SK-N-SH (cell line): Measurements from ENCODE around the gene STK40. TPM values are rescaled to one million over a fixed set of nuclear protein-coding genes. Genes with fewer than 3 reads are reported as not detected.
A peak's percentile ranks its signal among the peaks of the same experiment; 100 is the strongest.

Source experiments
- CTCF ChIA-PET: fragments of 300-600, 350-600 bp; formaldehyde crosslinking; extraction: SDS; loops from one replicate; lab custom pipeline; 2021; lab: Yijun Ruan, JAX
- POLR2A ChIA-PET: fragments of 350-600 bp; sonication (Branson Sonifier 250); formaldehyde crosslinking; extraction: SDS; loops from one replicate; lab custom pipeline; 2020; ENCODE audit warnings: antibody characterized with exemption, inconsistent platforms; lab: Yijun Ruan, JAX
- DNase-seq: peaks from one replicate; pipeline ENCODE4 v3.0.0; 2012
- H2AFZ ChIP-seq: fragments of 200-600 bp; sonication (generic); 2 replicates; pipeline ENCODE4 v1.8.1; 2016; ENCODE audit warnings: antibody characterized with exemption, mild to moderate bottlenecking, low read depth
- H3F3A ChIP-seq: fragments of 200-600 bp; sonication (generic); replicated peaks from 2 replicates; pipeline ENCODE3; 2016; ENCODE audit warnings: antibody characterized with exemption, mild to moderate bottlenecking; ENCODE audit not compliant: insufficient read depth
- H3K27ac ChIP-seq, 2 experiments: fragments of 200-500 bp in 1 of 2; fragments of 200-600 bp in 1 of 2; sonication (Bioruptor generic) in 1 of 2; sonication (generic), shearing (Covaris generic) in 1 of 2; 2 replicates each; pipeline versions ENCODE4 v1.5.1 to v1.6.1; 2014 to 2016; ENCODE audit warnings: low read depth in 2 of 2, inconsistent platforms in 1 of 2, low read length in 1 of 2, mild to moderate bottlenecking in 1 of 2, mixed read lengths in 1 of 2
- H3K27me3 ChIP-seq: fragments of 200-600 bp; sonication (generic), shearing (Covaris generic); 2 replicates; pipeline ENCODE4 v1.6.1; 2016; ENCODE audit warnings: mixed run types; ENCODE audit not compliant: insufficient read depth
- H3K36me3 ChIP-seq, 2 experiments: fragments of 200-500 bp in 1 of 2; fragments of 200-600 bp in 1 of 2; sonication (Bioruptor generic) in 1 of 2; sonication (generic) in 1 of 2; replicated peaks in 1 of 2; 2 replicates each; pipeline versions ENCODE3 to v1.5.1; 2014 to 2016; ENCODE audit warnings: low read length in 1 of 2, mild to moderate bottlenecking in 1 of 2; ENCODE audit not compliant: insufficient read depth in 2 of 2, control insufficient read depth in 1 of 2
- H3K4me1 ChIP-seq, 2 experiments: fragments of 200-500 bp in 1 of 2; fragments of 200-600 bp in 1 of 2; sonication (Bioruptor generic) in 1 of 2; sonication (generic), shearing (Covaris generic) in 1 of 2; 2 replicates each; pipeline versions ENCODE4 v1.5.1 to v1.6.1; 2014 to 2016; ENCODE audit warnings: low read depth in 1 of 2, low read length in 1 of 2, mixed run types in 1 of 2; ENCODE audit not compliant: insufficient read depth in 2 of 2, control insufficient read depth in 1 of 2
- H3K4me2 ChIP-seq: fragments of 200-600 bp; sonication (generic), shearing (Covaris generic); 2 replicates; pipeline ENCODE4 v1.6.1; 2017; ENCODE audit warnings: mixed run types
- H3K4me3 ChIP-seq, 2 experiments: fragments of 200-500 bp in 1 of 2; fragments of 200-600 bp in 1 of 2; sonication (Bioruptor generic) in 1 of 2; sonication (generic), shearing (Covaris generic) in 1 of 2; 2 replicates each; pipeline versions ENCODE4 v1.5.1 to v1.8.1; 2014 to 2016; ENCODE audit warnings: low read depth in 2 of 2, inconsistent platforms in 1 of 2, low read length in 1 of 2, mild to moderate bottlenecking in 1 of 2, mixed read lengths in 1 of 2, moderate library complexity in 1 of 2
- H3K79me2 ChIP-seq: fragments of 200-600 bp; sonication (generic); 2 replicates; pipeline ENCODE4 v1.8.1; 2017; ENCODE audit warnings: mild to moderate bottlenecking; ENCODE audit not compliant: insufficient read depth
- H3K9ac ChIP-seq: fragments of 200-600 bp; sonication (generic); 2 replicates; pipeline ENCODE4 v1.6.1; 2017; ENCODE audit warnings: mixed run types
- H3K9me2 ChIP-seq: fragments of 200-600 bp; sonication (generic); 2 replicates; pipeline ENCODE4 v1.6.1; 2017; ENCODE audit warnings: mixed run types
- H3K9me3 ChIP-seq: fragments of 200-600 bp; sonication (generic); 2 replicates; pipeline ENCODE4 v1.6.1; 2017; ENCODE audit warnings: mixed run types, mild to moderate bottlenecking, moderate library complexity
- H4K20me1 ChIP-seq: fragments of 200-600 bp; sonication (generic); 2 replicates; pipeline ENCODE4 v1.6.1; 2017; ENCODE audit warnings: mild to moderate bottlenecking, mixed run types; ENCODE audit not compliant: insufficient read depth
- EP300 ChIP-seq, 2 experiments: IDR thresholded peaks; 2 replicates each; pipeline versions ENCODE4 v1.4.0 to v1.6.1; 2012; ENCODE audit warnings: borderline replicate concordance in 1 of 2, low read depth in 1 of 2, low read length in 1 of 2
- EZH2phosphoT487 ChIP-seq: fragments of 200-600 bp; sonication (generic); IDR thresholded peaks from 2 replicates; pipeline ENCODE4 v1.6.1; 2017; ENCODE audit warnings: low read depth, mixed run types, mild to moderate bottlenecking, antibody characterized with exemption, moderate library complexity, borderline replicate concordance
- FOSL2 ChIP-seq: IDR thresholded peaks from 2 replicates; pipeline ENCODE4 v1.4.0; 2012; ENCODE audit warnings: low read depth, mild to moderate bottlenecking, moderate library complexity, borderline replicate concordance
- FOXM1 ChIP-seq: IDR thresholded peaks from 2 replicates; pipeline ENCODE4 v1.4.0; 2012; ENCODE audit warnings: low read depth, mild to moderate bottlenecking
- GATA2 ChIP-seq: sonication (generic); formaldehyde crosslinking; IDR thresholded peaks from 2 replicates; pipeline ENCODE4 v1.5.0; 2020; ENCODE audit warnings: mild to moderate bottlenecking, missing genetic modification reagents
- POLR2AphosphoS5 ChIP-seq: IDR thresholded peaks from 2 replicates; pipeline ENCODE4 v1.6.1; 2012; ENCODE audit warnings: low read depth, low read length
- RAD21 ChIP-seq: IDR thresholded peaks from 2 replicates; pipeline ENCODE4 v1.6.1; 2012; ENCODE audit warnings: mild to moderate bottlenecking, low read length
- REST ChIP-seq: IDR thresholded peaks from 2 replicates; pipeline ENCODE4 v1.6.1; 2012; ENCODE audit warnings: mild to moderate bottlenecking, low read depth, low read length, moderate library complexity
- RXRA ChIP-seq: IDR thresholded peaks from 2 replicates; pipeline ENCODE4 v1.4.0; 2012; ENCODE audit warnings: low read depth, mild to moderate bottlenecking, borderline replicate concordance
- TAF1 ChIP-seq: IDR thresholded peaks from 2 replicates; pipeline ENCODE4 v1.6.1; 2012; ENCODE audit warnings: low read depth, mild to moderate bottlenecking, low read length, moderate library complexity, borderline replicate concordance
- TCF12 ChIP-seq: IDR thresholded peaks from 2 replicates; pipeline ENCODE4 v1.4.0; 2012
- WGBS: methylation state at CpG from one replicate; pipeline ENCODE4 v1.1.6; 2017; ENCODE audit warnings: low lambda C conversion rate; 5-methylcytosine and 5-hydroxymethylcytosine counted together
- polyA plus RNA-seq, 3 experiments: library from polyadenylated mRNA; depleted of rRNA; stranded (reverse); fragments of >200 nt; gene quantifications; 2 replicates each; pipeline ENCODE4 v1.2.3, GENCODE V29; 2012
- TF ChIP-seq, protein P1 (sequence below): fragments of 150-350 bp; IDR thresholded peaks from 2 replicates; pipeline ENCODE4 v1.6.1; 2016; ENCODE audit warnings: mild to moderate bottlenecking, low read depth, low read length
- TF ChIP-seq, protein P2 (sequence below): IDR thresholded peaks from 2 replicates; pipeline ENCODE4; 2012

Gene STK40
- polyA plus RNA-seq, 1 of the 3 experiments (the other 2 are of a cell fraction): 43.3 TPM

DNA sequence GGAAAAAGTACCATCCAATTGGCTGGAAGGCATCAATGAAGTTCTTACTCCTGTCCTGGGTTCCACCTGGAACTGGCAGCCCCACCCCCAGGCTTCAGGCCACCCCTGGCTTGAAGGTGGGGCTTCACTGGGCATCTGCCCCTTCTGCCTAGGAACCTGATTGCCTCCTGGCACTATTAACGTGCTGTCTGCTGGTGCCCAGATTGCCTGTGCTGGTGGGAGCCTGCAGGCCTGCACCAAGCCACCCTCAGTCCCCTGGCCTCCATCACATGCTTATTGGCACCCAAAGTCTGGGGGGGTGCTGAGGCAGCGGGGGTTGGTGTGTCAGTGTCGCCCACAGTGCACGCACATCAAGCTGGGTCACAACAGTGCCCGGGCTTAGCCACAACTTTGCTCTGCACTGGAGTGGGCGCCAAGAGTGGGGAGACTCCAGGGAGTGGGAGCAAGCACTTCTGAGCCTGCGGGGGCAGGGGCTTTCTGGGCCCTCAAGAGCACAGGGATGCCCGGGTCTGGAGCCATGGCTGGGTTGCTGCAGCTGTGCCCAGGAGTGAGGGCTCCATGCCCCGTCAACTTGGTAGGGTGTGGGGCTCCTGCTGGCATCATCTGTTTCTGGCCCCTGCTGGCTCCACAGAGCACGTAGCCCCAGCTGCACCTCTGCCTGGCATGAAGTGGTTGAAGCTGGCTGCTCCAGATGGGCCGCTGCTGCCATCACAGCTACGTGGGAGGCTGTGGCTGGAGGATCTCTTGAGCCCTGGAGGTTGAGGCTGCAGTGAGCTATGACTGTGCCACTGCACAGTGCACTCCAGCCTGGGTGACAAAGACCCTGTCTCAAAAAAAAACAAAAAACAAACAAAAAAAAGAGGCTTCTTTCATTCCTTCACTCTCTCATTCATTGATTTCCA, 16.1 kb upstream of the STK40 start:
- H3K4me3 ChIP-seq: no peak overlapping the region
- peaks cover 7% of the 10 kb centered on the region; the same call in 1 of the 2 replicates for H3K79me2 ChIP-seq
- H3K9ac ChIP-seq: no peak overlapping the region
- no peaks in the 10 kb centered on the region for H3K27me3 ChIP-seq
- DNase-seq: no peak
- ChIA-PET POLR2A (no interaction called here), CTCF (interaction anchor here (1.4 to 1.8 kb wide), 2 partner anchors 18 kb away, joined by 3 to 5 read pairs; no protein-coding TSS in a partner anchor)
- H3K9me3 ChIP-seq: no peaks in the 10 kb centered on the region
- H3K9me2 ChIP-seq: no peaks in the 10 kb centered on the region
- 0 out of 2 replicates have a peak overlapping the region, but pooled peaks have one; percentile 35 for H2AFZ ChIP-seq
- H3F3A ChIP-seq: peaks cover 5% of the 10 kb centered on the region
- no peak overlapping the region for H3K27ac ChIP-seq
- no peak overlapping the region for H3K4me2 ChIP-seq
- H4K20me1 ChIP-seq: no peaks in the 10 kb centered on the region
- H3K36me3 ChIP-seq: no peaks in the 10 kb centered on the region
- 75% methylated on average over 2 of the region's 12 CpGs for WGBS
- peaks cover 0 to 5% of the 10 kb centered on the region in 2 experiments; a peak in 2 of 4 replicates for H3K4me1 ChIP-seq
- TF ChIP-seq, protein P1, sequence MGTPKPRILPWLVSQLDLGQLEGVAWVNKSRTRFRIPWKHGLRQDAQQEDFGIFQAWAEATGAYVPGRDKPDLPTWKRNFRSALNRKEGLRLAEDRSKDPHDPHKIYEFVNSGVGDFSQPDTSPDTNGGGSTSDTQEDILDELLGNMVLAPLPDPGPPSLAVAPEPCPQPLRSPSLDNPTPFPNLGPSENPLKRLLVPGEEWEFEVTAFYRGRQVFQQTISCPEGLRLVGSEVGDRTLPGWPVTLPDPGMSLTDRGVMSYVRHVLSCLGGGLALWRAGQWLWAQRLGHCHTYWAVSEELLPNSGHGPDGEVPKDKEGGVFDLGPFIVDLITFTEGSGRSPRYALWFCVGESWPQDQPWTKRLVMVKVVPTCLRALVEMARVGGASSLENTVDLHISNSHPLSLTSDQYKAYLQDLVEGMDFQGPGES: no peak
- TF ChIP-seq TCF12: no peak
- TF ChIP-seq RXRA: no peak
- TF ChIP-seq POLR2AphosphoS5: no peak
- no peak for TF ChIP-seq EZH2phosphoT487
- no peak for TF ChIP-seq EP300 (IDR thresholded peaks at IDR 0.05; ENCODE audit: borderline replicate concordance in 1 of 2, low read depth in 1 of 2, low read length in 1 of 2)
- TF ChIP-seq FOXM1: no peak
- no peak for TF ChIP-seq REST
- TF ChIP-seq FOSL2: no peak
- no peak for TF ChIP-seq RAD21
- TF ChIP-seq GATA2 (CRISPR knock-in tag): no peak
- TF ChIP-seq TAF1: no peak
- TF ChIP-seq, protein P2, sequence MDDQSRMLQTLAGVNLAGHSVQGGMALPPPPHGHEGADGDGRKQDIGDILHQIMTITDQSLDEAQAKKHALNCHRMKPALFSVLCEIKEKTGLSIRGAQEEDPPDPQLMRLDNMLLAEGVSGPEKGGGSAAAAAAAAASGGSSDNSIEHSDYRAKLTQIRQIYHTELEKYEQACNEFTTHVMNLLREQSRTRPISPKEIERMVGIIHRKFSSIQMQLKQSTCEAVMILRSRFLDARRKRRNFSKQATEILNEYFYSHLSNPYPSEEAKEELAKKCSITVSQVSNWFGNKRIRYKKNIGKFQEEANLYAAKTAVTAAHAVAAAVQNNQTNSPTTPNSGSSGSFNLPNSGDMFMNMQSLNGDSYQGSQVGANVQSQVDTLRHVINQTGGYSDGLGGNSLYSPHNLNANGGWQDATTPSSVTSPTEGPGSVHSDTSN: no peak
